Fibroblast of pulmonary artery (primary cell): ENCODE measurements around the gene GLCE.

Experiments used
- DNase-seq: peaks from one replicate; pipeline ENCODE4 v3.0.0-alpha.2; 2010; ENCODE audit warnings: low read depth
- H3K4me3 ChIP-seq: replicated peaks from 2 replicates; pipeline ENCODE4 v1.5.1; 2011; ENCODE audit warnings: low read depth, mild to moderate bottlenecking, control low read depth, low read length, moderate library complexity
- CTCF ChIP-seq: IDR thresholded peaks from 2 replicates; pipeline ENCODE4 v1.5.1; 2011; ENCODE audit warnings: mild to moderate bottlenecking, control low read depth, low read length, inconsistent platforms; ENCODE audit errors: missing control alignments

GLCE gene

GRCh38 chr15:69234676-69235075, 74.2 kb downstream of the GLCE start:
- DNase-seq, result no peak
- no peak for TF ChIP-seq CTCF
- no peak overlapping the region for H3K4me3 ChIP-seq

GRCh38 chr15:69236505-69236904, 76.1 kb downstream of the GLCE start:
- no peak overlapping the region for H3K4me3 ChIP-seq
- no peak for DNase-seq
- TF ChIP-seq CTCF, result no peak

- no peak for TF ChIP-seq CTCF
- DNase-seq, result no peak
- no peak overlapping the region for H3K4me3 ChIP-seq
These were observed 77.3 kb downstream of the GLCE start for GRCh38 chr15:69237718-69238117.

- no peak overlapping the region for H3K4me3 ChIP-seq
- no peak for DNase-seq
- no peak for TF ChIP-seq CTCF
These were observed 84.4 kb downstream of the GLCE start for GRCh38 chr15:69244798-69245197.

- DNase-seq, result peak; percentile 86
- no peak for TF ChIP-seq CTCF
- H3K4me3 ChIP-seq, result no peak overlapping the region
These were observed 92.7 kb downstream of the GLCE start for GRCh38 chr15:69253156-69253555.

GRCh38 chr15:69265347-69265955, 105.0 kb downstream of the GLCE start:
- peak; percentile 55 for DNase-seq
- no peak overlapping the region for H3K4me3 ChIP-seq
- peak; percentile 56 for TF ChIP-seq CTCF

- TF ChIP-seq CTCF, result no peak
- DNase-seq, result no peak
- no peak overlapping the region for H3K4me3 ChIP-seq
These were observed 110.8 kb downstream of the GLCE start for GRCh38 chr15:69271217-69271616.
